ENCODE data around the gene AKR1B1.

Gene AKR1B1

DNA sequence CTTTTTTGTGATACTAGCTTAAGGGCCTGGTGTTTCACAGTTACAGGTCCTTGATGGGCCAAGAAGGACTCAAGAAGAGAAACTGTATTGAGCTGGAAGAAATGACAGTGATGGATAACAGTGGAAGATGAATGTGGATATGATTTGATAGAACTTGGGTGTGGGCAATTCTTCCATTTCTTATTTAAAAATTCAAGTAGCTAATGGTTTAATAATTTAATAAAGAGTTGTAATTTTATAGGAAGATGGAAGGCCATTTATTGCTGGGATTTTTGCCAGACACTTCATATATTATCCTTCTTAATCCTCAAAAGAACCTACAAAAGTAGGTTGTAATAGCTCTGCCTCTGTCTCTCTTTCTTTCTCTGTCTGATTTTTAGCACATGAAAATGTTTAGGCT is 21.3 kb upstream of the AKR1B1 start:
- no peak overlapping the region for H3K27ac ChIP-seq
- no peak for TF ChIP-seq ZFX (IDR thresholded peaks at IDR 0.05; ENCODE audit: borderline replicate concordance)
- TF ChIP-seq, protein P1, sequence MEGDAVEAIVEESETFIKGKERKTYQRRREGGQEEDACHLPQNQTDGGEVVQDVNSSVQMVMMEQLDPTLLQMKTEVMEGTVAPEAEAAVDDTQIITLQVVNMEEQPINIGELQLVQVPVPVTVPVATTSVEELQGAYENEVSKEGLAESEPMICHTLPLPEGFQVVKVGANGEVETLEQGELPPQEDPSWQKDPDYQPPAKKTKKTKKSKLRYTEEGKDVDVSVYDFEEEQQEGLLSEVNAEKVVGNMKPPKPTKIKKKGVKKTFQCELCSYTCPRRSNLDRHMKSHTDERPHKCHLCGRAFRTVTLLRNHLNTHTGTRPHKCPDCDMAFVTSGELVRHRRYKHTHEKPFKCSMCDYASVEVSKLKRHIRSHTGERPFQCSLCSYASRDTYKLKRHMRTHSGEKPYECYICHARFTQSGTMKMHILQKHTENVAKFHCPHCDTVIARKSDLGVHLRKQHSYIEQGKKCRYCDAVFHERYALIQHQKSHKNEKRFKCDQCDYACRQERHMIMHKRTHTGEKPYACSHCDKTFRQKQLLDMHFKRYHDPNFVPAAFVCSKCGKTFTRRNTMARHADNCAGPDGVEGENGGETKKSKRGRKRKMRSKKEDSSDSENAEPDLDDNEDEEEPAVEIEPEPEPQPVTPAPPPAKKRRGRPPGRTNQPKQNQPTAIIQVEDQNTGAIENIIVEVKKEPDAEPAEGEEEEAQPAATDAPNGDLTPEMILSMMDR (IDR thresholded peaks at IDR 0.05): no peak

DNA sequence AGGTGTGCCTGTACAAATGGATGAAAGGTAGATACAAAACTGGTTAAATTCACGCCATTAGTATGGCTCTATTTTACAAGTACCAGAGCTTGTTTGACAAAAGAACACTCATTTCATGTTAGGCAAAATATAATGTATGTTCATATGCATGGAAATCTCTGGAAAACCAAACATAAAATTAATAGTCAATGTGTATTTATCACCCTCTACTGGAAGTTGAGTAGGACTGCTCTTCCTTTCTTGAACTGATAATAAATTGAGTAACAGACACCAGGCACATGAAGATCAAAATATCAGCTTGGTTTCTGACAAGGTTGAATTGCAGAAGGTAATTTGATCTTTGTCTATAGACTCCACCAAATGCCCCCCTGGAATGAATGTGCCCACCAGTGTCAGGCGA is 19.8 kb upstream of the AKR1B1 start:
- H3K27ac ChIP-seq: no peak overlapping the region
- no peak for TF ChIP-seq ZFX (IDR thresholded peaks at IDR 0.05; ENCODE audit: borderline replicate concordance)
- TF ChIP-seq, protein P1 (IDR thresholded peaks at IDR 0.05): no peak

DNA sequence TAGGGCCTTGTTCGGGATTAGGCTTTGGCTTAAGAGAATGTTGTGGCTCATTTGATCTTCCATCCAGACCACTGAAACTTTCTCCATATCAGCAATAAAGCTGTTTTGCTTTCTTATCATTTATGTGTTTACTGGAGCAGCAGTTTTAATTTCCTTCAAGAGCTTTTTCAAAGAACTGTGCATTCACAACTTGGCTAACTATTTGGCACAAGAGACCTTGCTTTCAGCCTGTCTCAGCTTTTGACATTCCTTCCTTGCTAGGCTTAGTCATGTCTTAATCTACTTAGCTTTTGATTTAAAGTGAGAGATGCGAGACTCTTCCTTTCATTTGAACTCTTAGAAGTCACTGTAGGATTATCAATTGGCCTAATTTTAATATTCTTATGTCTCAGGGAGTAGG is 19.1 kb upstream of the AKR1B1 start:
- no peak overlapping the region for H3K27ac ChIP-seq
- no peak for TF ChIP-seq ZFX (IDR thresholded peaks at IDR 0.05; ENCODE audit: borderline replicate concordance)
- TF ChIP-seq, protein P1 (IDR thresholded peaks at IDR 0.05): no peak

DNA sequence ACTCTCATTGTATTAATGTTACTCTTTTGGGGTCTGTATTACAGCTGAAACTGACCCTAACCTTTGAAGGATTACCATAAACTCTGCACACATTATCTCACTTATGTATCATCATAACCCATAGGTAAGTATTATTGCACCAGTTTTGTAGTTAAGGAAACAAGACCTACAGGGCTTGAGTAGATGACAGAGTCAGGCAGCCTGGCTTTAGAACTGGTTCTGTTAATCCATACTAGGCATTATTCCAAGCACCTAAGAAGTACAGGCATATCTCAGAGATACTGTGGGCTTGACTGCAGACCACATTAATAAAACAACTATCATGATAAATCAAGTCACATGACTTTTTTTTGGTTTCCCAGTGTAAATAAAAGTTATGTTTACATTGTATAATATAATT is 17.1 kb upstream of the AKR1B1 start:
- TF ChIP-seq, protein P1 (IDR thresholded peaks at IDR 0.05): no peak
- no peak for TF ChIP-seq ZFX (IDR thresholded peaks at IDR 0.05; ENCODE audit: borderline replicate concordance)
- H3K27ac ChIP-seq: no peak overlapping the region

DNA sequence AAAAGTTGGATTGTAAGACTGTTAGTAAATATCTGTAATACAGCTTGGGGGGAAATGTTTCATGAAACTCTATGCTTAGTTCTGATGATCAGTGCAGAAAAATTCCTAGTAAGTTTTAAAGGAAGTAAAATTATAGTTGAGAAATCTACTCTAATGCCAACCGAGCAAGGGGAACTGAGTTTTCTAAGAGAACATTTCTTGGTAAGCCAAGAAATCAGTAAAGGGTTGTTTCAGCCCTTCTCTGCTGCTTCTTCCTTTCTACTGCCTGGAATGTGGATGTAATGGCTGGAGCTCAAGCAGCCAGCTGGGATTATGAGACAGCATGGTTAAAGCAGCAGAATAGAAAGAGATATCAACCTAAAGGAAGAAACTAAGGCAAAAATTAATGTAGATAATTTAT is 15.9 kb upstream of the AKR1B1 start:
- TF ChIP-seq ZFX (IDR thresholded peaks at IDR 0.05; ENCODE audit: borderline replicate concordance): no peak
- TF ChIP-seq, protein P1 (IDR thresholded peaks at IDR 0.05): no peak
- no peak overlapping the region for H3K27ac ChIP-seq

DNA sequence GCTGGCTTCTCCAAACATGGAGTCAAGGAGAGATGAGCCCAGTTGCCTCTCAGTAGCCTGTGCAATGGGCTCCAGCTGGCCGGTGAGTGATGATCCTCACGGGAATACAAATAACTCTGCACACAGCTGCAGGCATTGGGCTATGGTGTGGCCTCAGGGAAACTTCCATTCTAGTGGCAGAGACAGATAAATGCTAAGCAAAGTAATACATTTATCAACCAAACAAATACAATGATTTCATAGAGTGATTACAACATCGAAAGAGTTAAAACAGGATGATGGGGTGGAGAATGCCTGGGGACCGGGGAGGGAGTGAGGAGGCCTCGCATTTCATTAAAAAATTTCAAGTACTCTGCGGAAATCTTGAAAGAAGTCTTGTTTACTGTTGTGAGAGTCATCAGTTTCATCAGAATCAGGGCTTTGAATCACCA is 15.0 kb upstream of the AKR1B1 start:
- TF ChIP-seq, protein P1 (IDR thresholded peaks at IDR 0.05): no peak
- TF ChIP-seq ZFX (IDR thresholded peaks at IDR 0.05; ENCODE audit: borderline replicate concordance): no peak
- H3K27ac ChIP-seq: no peak overlapping the region

DNA sequence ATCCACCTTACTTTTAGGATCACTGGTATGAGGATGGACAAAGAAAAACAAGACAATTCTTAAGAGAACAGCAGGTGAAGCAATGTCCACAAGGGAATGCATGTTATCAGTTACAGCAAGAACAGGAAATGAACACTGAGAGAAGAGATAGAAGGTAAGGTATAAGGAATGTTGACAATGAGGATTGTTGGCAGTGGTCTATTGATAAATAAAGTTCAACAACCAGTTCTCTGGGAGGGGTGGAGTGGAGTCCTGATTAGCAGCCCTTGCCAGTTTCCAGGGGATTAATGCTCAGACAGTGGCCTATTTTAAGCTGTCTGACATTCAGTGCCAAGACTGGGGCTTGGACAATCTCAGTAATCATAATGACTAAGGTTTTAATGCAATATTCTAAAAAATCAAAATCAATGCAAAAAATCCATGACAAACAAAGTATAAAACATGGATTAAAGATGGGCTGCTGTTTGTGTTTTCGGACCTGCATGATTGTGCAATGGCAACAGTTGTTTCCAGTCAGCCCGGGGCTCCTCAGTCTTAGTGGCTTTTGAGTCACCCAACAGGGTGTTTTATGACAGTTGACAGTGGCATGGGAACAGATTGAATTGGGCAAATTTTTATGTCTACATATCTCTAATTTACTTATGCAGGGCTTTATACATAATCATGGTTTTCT is 13.8 kb upstream of the AKR1B1 start:
- no peak overlapping the region for H3K27ac ChIP-seq
- TF ChIP-seq, protein P1 (IDR thresholded peaks at IDR 0.05): no peak
- TF ChIP-seq ZFX (IDR thresholded peaks at IDR 0.05; ENCODE audit: borderline replicate concordance): no peak

Measured in 22Rv1 (cell line).